HCT116 (cell line): ENCODE results near the gene KRT37. TPM values are rescaled to one million over a fixed set of nuclear protein-coding genes. Genes with fewer than 3 reads are reported as not detected.

ENCODE experiments used
- POLR2AphosphoS5 ChIP-seq: IDR thresholded peaks from 2 replicates; pipeline ENCODE4 v1.6.1; 2011; ENCODE audit warnings: mild to moderate bottlenecking, low read depth, low read length, moderate library complexity
- total RNA-seq: library from RNA; stranded (reverse); gene quantifications from one replicate; pipeline ENCODE4 v1.2.1, GENCODE V29; 2021; ENCODE audit not compliant: unreplicated experiment
- TF ChIP-seq, protein P1 (sequence below): IDR thresholded peaks from 2 replicates; pipeline ENCODE4 v1.6.1; 2012; ENCODE audit warnings: low read depth

KRT37 gene
- total RNA-seq, 1 experiment from 2014 or later: not detected

DNA sequence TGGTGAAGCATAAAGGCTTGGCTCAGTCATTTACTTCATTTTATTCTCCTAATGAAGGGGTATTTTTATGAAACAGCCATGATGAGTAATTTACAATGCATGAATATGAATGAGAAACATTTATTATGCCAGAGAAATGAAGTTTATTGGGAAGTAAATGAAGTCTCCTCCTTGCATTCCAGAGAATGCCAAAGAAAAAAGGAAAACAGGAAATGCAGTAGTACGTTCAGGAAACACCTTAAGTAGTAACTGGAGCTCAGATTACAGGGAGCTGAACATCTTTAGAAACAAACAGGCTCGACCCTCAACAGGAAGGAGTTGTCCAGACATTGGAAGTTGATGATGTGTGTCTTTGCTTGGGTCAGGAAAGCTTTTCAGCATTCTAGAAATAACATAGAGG, 46.8 kb downstream of the KRT37 start (continued):
- no peak for TF ChIP-seq POLR2AphosphoS5
- TF ChIP-seq, protein P1, sequence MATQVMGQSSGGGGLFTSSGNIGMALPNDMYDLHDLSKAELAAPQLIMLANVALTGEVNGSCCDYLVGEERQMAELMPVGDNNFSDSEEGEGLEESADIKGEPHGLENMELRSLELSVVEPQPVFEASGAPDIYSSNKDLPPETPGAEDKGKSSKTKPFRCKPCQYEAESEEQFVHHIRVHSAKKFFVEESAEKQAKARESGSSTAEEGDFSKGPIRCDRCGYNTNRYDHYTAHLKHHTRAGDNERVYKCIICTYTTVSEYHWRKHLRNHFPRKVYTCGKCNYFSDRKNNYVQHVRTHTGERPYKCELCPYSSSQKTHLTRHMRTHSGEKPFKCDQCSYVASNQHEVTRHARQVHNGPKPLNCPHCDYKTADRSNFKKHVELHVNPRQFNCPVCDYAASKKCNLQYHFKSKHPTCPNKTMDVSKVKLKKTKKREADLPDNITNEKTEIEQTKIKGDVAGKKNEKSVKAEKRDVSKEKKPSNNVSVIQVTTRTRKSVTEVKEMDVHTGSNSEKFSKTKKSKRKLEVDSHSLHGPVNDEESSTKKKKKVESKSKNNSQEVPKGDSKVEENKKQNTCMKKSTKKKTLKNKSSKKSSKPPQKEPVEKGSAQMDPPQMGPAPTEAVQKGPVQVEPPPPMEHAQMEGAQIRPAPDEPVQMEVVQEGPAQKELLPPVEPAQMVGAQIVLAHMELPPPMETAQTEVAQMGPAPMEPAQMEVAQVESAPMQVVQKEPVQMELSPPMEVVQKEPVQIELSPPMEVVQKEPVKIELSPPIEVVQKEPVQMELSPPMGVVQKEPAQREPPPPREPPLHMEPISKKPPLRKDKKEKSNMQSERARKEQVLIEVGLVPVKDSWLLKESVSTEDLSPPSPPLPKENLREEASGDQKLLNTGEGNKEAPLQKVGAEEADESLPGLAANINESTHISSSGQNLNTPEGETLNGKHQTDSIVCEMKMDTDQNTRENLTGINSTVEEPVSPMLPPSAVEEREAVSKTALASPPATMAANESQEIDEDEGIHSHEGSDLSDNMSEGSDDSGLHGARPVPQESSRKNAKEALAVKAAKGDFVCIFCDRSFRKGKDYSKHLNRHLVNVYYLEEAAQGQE: no peak

Other genes with a start within 250 kb of the KRT37 start
- gene KRTAP4-2, start 246.4 kb downstream of the KRT37 start, total RNA-seq: not detected
- gene KRTAP4-1, start 239.7 kb downstream of the KRT37 start, total RNA-seq: not detected
- gene KRTAP9-1, start 234.7 kb downstream of the KRT37 start, total RNA-seq: not detected
- not detected for gene KRTAP9-2, start 197.9 kb downstream of the KRT37 start, total RNA-seq
- not detected for gene KRTAP9-3, start 192.1 kb downstream of the KRT37 start, total RNA-seq
- not detected for gene KRTAP9-8, start 186.6 kb downstream of the KRT37 start, total RNA-seq
- gene KRTAP9-4, start 174.9 kb downstream of the KRT37 start, total RNA-seq: not detected
- not detected for gene KRTAP9-9, start 169.2 kb downstream of the KRT37 start, total RNA-seq
- not detected for gene KRTAP9-6, start 159.2 kb downstream of the KRT37 start, total RNA-seq
- not detected for gene KRTAP9-7, start 148.9 kb downstream of the KRT37 start, total RNA-seq
- 0.22 TPM for gene KRTAP29-1, start 121.7 kb downstream of the KRT37 start, total RNA-seq
- not detected for gene KRTAP16-1, start 115.3 kb downstream of the KRT37 start, total RNA-seq
- gene KRTAP17-1, start 108.9 kb downstream of the KRT37 start, total RNA-seq: not detected
- gene KRT33A, start 73.8 kb downstream of the KRT37 start, total RNA-seq: not detected
- not detected for gene KRT33B, start 54.8 kb downstream of the KRT37 start, total RNA-seq
- gene KRT34, start 42.3 kb downstream of the KRT37 start, total RNA-seq: not detected
- not detected for gene KRT31, start 27.0 kb downstream of the KRT37 start, total RNA-seq
- gene KRT38, start 16.4 kb upstream of the KRT37 start, total RNA-seq: not detected
- 0.42 TPM for gene KRT32, start 42.8 kb upstream of the KRT37 start, total RNA-seq
- not detected for gene KRT35, start 56.6 kb upstream of the KRT37 start, total RNA-seq
- not detected for gene KRT36, start 65.3 kb upstream of the KRT37 start, total RNA-seq
- 3.7 TPM for gene KRT13, start 81.0 kb upstream of the KRT37 start, total RNA-seq
- gene KRT15, start 94.3 kb upstream of the KRT37 start, total RNA-seq: 37.1 TPM
- 1,248 TPM for gene KRT19, start 103.7 kb upstream of the KRT37 start, total RNA-seq
- gene KRT9, start 147.5 kb upstream of the KRT37 start, total RNA-seq: 0.15 TPM
- not detected for gene KRT14, start 162.3 kb upstream of the KRT37 start, total RNA-seq
- gene KRT16, start 188.2 kb upstream of the KRT37 start, total RNA-seq: 0.61 TPM
- gene KRT17, start 200.0 kb upstream of the KRT37 start, total RNA-seq: not detected